ENCODE results near the gene USP3. TPM values are rescaled to one million over a fixed set of nuclear protein-coding genes. Genes with fewer than 3 reads are reported as not detected.
A peak's percentile ranks its signal among the peaks of the same experiment; 100 is the strongest.

The USP3 gene
- total and polyA plus RNA-seq, 9 of the 15 experiments (the other 6 are each of a cell fraction or from before 2014, with no cell fraction given) = 17.3 to 54.3 (median 34.8) TPM

DNA sequence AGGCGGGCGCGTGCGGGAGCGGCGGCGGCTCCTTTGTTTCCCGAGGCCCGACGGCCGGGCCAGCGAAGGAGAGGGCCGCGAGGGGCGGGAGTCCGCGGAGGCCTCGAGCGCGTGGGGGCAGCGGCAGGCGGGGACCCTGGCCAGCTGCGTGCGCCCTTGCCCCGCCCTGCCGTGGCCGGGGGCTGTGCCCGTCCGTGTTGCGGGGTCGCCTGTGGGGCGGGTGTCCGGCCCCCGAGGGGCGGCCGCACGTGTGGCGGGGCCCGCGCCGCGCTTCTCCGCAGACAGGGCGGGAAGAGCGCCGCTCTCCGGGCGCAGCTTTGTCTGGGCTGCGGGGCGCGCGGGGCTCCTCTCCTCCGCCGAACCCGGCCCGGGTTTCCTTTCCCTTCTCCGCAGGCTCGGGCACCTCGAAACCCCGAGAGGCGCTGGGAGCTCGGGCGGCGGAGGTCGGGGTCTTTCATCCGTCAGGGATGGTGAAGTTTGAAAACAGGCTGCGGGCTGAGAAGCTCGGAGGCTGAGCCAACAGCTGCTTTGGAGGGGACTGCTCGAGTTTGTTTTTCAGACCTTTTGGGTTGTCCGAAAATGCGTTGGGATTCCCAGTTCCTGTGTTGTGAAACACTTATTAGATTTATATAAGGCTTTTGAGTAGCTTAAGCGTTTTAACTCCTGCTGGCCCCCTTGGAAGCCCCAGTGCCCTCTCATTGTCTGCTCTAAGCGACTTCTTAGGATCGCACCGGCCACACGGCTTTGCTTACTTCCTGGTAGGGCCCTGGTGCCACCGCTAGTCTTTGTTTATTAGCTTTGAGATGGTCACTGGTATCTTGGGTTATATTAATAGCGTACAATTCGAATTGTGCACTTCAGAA is 817 bp downstream of the USP3 start (continued):
- TF ChIP-seq, protein P1, sequence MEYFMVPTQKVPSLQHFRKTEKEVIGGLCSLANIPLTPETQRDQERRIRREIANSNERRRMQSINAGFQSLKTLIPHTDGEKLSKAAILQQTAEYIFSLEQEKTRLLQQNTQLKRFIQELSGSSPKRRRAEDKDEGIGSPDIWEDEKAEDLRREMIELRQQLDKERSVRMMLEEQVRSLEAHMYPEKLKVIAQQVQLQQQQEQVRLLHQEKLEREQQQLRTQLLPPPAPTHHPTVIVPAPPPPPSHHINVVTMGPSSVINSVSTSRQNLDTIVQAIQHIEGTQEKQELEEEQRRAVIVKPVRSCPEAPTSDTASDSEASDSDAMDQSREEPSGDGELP (CRISPR knock-in tag; IDR thresholded peaks at IDR 0.05; ENCODE audit: borderline replicate concordance) = peak; percentile 56; the same call in 1 of the 2 replicates
- TF ChIP-seq FOXJ3 (CRISPR knock-in tag; IDR thresholded peaks at IDR 0.05) (no peak), GABPB1 (CRISPR knock-in tag; IDR thresholded peaks at IDR 0.05) (0 out of 2 replicates have a peak, but pooled peaks have one; percentile 11), TAF1 (IDR thresholded peaks at IDR 0.05; ENCODE audit: control insufficient read depth, extremely low read depth, insufficient read depth, low read length, severe bottlenecking) (peak; percentile 48), BHLHE40 (IDR thresholded peaks at IDR 0.05; ENCODE audit: low read length) (peak; percentile 82), SAP30 (IDR thresholded peaks at IDR 0.05; ENCODE audit: borderline replicate concordance, insufficient read depth, low read depth, low read length, poor library complexity, severe bottlenecking) (peak; percentile 62)
- TF ChIP-seq, protein P2, sequence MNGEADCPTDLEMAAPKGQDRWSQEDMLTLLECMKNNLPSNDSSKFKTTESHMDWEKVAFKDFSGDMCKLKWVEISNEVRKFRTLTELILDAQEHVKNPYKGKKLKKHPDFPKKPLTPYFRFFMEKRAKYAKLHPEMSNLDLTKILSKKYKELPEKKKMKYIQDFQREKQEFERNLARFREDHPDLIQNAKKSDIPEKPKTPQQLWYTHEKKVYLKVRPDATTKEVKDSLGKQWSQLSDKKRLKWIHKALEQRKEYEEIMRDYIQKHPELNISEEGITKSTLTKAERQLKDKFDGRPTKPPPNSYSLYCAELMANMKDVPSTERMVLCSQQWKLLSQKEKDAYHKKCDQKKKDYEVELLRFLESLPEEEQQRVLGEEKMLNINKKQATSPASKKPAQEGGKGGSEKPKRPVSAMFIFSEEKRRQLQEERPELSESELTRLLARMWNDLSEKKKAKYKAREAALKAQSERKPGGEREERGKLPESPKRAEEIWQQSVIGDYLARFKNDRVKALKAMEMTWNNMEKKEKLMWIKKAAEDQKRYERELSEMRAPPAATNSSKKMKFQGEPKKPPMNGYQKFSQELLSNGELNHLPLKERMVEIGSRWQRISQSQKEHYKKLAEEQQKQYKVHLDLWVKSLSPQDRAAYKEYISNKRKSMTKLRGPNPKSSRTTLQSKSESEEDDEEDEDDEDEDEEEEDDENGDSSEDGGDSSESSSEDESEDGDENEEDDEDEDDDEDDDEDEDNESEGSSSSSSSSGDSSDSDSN (IDR thresholded peaks at IDR 0.05; ENCODE audit: borderline replicate concordance in 1 of 2, low read depth in 2 of 2, low read length in 2 of 2) = peak in 1 of 2 experiments; percentile 87; a peak in 3 of 4 replicates
- TF ChIP-seq, protein P3, sequence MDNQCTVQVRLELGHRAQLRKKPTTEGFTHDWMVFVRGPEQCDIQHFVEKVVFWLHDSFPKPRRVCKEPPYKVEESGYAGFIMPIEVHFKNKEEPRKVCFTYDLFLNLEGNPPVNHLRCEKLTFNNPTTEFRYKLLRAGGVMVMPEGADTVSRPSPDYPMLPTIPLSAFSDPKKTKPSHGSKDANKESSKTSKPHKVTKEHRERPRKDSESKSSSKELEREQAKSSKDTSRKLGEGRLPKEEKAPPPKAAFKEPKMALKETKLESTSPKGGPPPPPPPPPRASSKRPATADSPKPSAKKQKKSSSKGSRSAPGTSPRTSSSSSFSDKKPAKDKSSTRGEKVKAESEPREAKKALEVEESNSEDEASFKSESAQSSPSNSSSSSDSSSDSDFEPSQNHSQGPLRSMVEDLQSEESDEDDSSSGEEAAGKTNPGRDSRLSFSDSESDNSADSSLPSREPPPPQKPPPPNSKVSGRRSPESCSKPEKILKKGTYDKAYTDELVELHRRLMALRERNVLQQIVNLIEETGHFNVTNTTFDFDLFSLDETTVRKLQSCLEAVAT (IDR thresholded peaks at IDR 0.05) = no peak

All from K562 (cell line).